DND-41 (cell line): ENCODE measurements around the gene ADAMTS19.
"Not testable (repeated sequence)": the region's sequence is repeated elsewhere in the genome, so short reads cannot be mapped to it uniquely, and the experiment has no call there.

Experiments
- ATAC-seq: fragments of 200-7000 bp; cut with Tn5 transposase; 3 replicates; pipeline ENCODE4 v1.9.1; 2021; ENCODE audit warnings: low read depth; ENCODE audit not compliant: insufficient read depth
- DNase-seq: peaks from one replicate; pipeline ENCODE4 v3.0.0-alpha.2; 2020
- H2AFZ ChIP-seq: 2 replicates; pipeline ENCODE4 v1.6.0; 2012; ENCODE audit warnings: low read depth, low read length
- H3K27ac ChIP-seq: 2 replicates; pipeline ENCODE4 v1.5.1; 2012; ENCODE audit warnings: low read length, inconsistent platforms
- H3K27me3 ChIP-seq: fragments of 200-600 bp; sonication (generic); 2 replicates; pipeline ENCODE4 v1.6.0; 2012; ENCODE audit warnings: low read length, mild to moderate bottlenecking, inconsistent platforms; ENCODE audit not compliant: insufficient read depth, poor library complexity
- H3K36me3 ChIP-seq: 2 replicates; pipeline ENCODE4 v1.5.1; 2012; ENCODE audit warnings: low read length, inconsistent platforms; ENCODE audit not compliant: insufficient read depth
- H3K4me1 ChIP-seq: 2 replicates; pipeline ENCODE4 v1.5.1; 2012; ENCODE audit warnings: mild to moderate bottlenecking, low read length; ENCODE audit not compliant: insufficient read depth
- H3K4me2 ChIP-seq: 2 replicates; pipeline ENCODE4 v1.6.0; 2012; ENCODE audit warnings: mild to moderate bottlenecking, moderate library complexity, low read length, inconsistent platforms; ENCODE audit not compliant: insufficient read depth
- H3K4me3 ChIP-seq, 2 experiments: fragments of 200-600 bp in 1 of 2; shearing (Covaris generic) in 1 of 2; 2 replicates each; pipeline ENCODE4 v1.5.1; 2012 to 2016; ENCODE audit warnings: inconsistent platforms in 2 of 2, low read length in 2 of 2, mild to moderate bottlenecking in 2 of 2, low read depth in 1 of 2, moderate library complexity in 1 of 2
- H3K79me2 ChIP-seq: 2 replicates; pipeline ENCODE4 v1.6.0; 2012; ENCODE audit warnings: low read length, inconsistent platforms; ENCODE audit not compliant: insufficient read depth
- H3K9ac ChIP-seq: 2 replicates; pipeline ENCODE4 v1.6.0; 2012; ENCODE audit warnings: low read depth, mild to moderate bottlenecking, inconsistent platforms, low read length, moderate library complexity
- H3K9me3 ChIP-seq: 2 replicates; pipeline ENCODE4 v1.5.1; 2012; ENCODE audit warnings: low read length, moderate library complexity, mild to moderate bottlenecking, inconsistent platforms; ENCODE audit not compliant: insufficient read depth, severe bottlenecking
- H4K20me1 ChIP-seq: 2 replicates; pipeline ENCODE4 v1.6.0; 2012; ENCODE audit warnings: low read length; ENCODE audit not compliant: insufficient read depth
- CTCF ChIP-seq: IDR thresholded peaks from 2 replicates; pipeline ENCODE4 v1.5.1; 2012; ENCODE audit warnings: borderline replicate concordance, low read length, moderate library complexity, mild to moderate bottlenecking; ENCODE audit not compliant: poor library complexity, severe bottlenecking; ENCODE audit errors: extremely low read depth
- EZH2 ChIP-seq: IDR thresholded peaks from 3 replicates; pipeline ENCODE4 v1.6.1; 2012; ENCODE audit warnings: borderline replicate concordance, low read depth, mild to moderate bottlenecking, moderate library complexity, low read length, inconsistent platforms; ENCODE audit not compliant: severe bottlenecking

Gene ADAMTS19

GRCh38 chr5:129563585-129563984 lies 103.5 kb downstream of the ADAMTS19 start:
- Histone ChIP-seq H3K9me3 (no peaks in the 10 kb centered on the region), H3K27ac (no peak overlapping the region), H3K4me3 (no peak overlapping the region), H3K79me2 (no peaks in the 10 kb centered on the region), H3K36me3 (no peaks in the 10 kb centered on the region), H2AFZ (no peak overlapping the region), H4K20me1 (no peaks in the 10 kb centered on the region), H3K4me2 (no peak overlapping the region), H3K27me3 (no peaks in the 10 kb centered on the region), H3K9ac (no peak overlapping the region), H3K4me1 (no peaks in the 10 kb centered on the region)
- TF ChIP-seq EZH2 (no peak), CTCF (no peak)
- DNase-seq (no peak), ATAC-seq (no peak)

GRCh38 chr5:129569295-129569694 lies 109.2 kb downstream of the ADAMTS19 start:
- no peak overlapping the region for H2AFZ ChIP-seq

GRCh38 chr5:129572060-129572459 lies 112.0 kb downstream of the ADAMTS19 start:
- no peak for ATAC-seq
- no peak for DNase-seq
- no peaks in the 10 kb centered on the region for H3K79me2 ChIP-seq
- no peak overlapping the region for H3K27ac ChIP-seq
- H4K20me1 ChIP-seq, result no peaks in the 10 kb centered on the region
- H3K27me3 ChIP-seq, result no peaks in the 10 kb centered on the region
- no peaks in the 10 kb centered on the region for H3K9me3 ChIP-seq
- H2AFZ ChIP-seq, result no peak overlapping the region
- TF ChIP-seq EZH2, result no peak
- no peak for TF ChIP-seq CTCF
- H3K4me2 ChIP-seq, result no peak overlapping the region
- no peaks in the 10 kb centered on the region for H3K36me3 ChIP-seq
- H3K4me1 ChIP-seq, result no peaks in the 10 kb centered on the region
- no peak overlapping the region for H3K9ac ChIP-seq
- no peak overlapping the region for H3K4me3 ChIP-seq

More at GRCh38 chr5:129569295-129569694, 109.2 kb downstream of the ADAMTS19 start:
- H3K4me1 ChIP-seq, result no peaks in the 10 kb centered on the region
- no peak overlapping the region for H3K4me3 ChIP-seq
- no peaks in the 10 kb centered on the region for H3K27me3 ChIP-seq
- DNase-seq, result no peak
- no peak overlapping the region for H3K27ac ChIP-seq
- no peaks in the 10 kb centered on the region for H3K9me3 ChIP-seq
- H4K20me1 ChIP-seq, result no peaks in the 10 kb centered on the region
- no peak for TF ChIP-seq CTCF
- no peak for TF ChIP-seq EZH2
- H3K36me3 ChIP-seq, result no peaks in the 10 kb centered on the region
- no peak for ATAC-seq
- H3K79me2 ChIP-seq, result no peaks in the 10 kb centered on the region
- H3K4me2 ChIP-seq, result no peak overlapping the region
- no peak overlapping the region for H3K9ac ChIP-seq

- not testable (repeated sequence) for H3K27me3 ChIP-seq, H3K9ac ChIP-seq, H3K79me2 ChIP-seq, H2AFZ ChIP-seq, H3K4me1 ChIP-seq, H4K20me1 ChIP-seq, H3K4me2 ChIP-seq, H3K9me3 ChIP-seq, H3K4me3 ChIP-seq, H3K36me3 ChIP-seq, H3K27ac ChIP-seq, DNase-seq, ATAC-seq
Observed at GRCh38 chr5:129584496-129584895, 124.4 kb downstream of the ADAMTS19 start.
